Mesendoderm (in vitro differentiated cells): ENCODE data around the gene TEX12.
"Not testable (repeated sequence)": the region's sequence is repeated elsewhere in the genome, so short reads cannot be mapped to it uniquely, and the experiment has no call there.

Experiments used
- DNase-seq: peaks from one replicate; pipeline ENCODE4 v3.0.0; 2013
- H2AK5ac ChIP-seq: 2 replicates; pipeline ENCODE4 v1.6.1; 2013; ENCODE audit warnings: low read length, inconsistent platforms
- H2BK120ac ChIP-seq: 2 replicates; pipeline ENCODE4 v1.6.1; 2013; ENCODE audit warnings: low read depth, mild to moderate bottlenecking, low read length, moderate library complexity, mixed read lengths
- H2BK15ac ChIP-seq: replicated peaks from 2 replicates; pipeline ENCODE4 v1.6.1; 2013; ENCODE audit warnings: low read depth, mild to moderate bottlenecking, moderate library complexity
- H2BK5ac ChIP-seq: 2 replicates; pipeline ENCODE4 v1.6.1; 2013; ENCODE audit warnings: low read length, inconsistent platforms
- H3K18ac ChIP-seq: 2 replicates; pipeline ENCODE4 v1.6.1; 2013; ENCODE audit warnings: mild to moderate bottlenecking, low read length, mixed read lengths
- H3K23ac ChIP-seq: one replicate; pipeline ENCODE4 v1.6.1; 2013; ENCODE audit warnings: low read length
- H3K27ac ChIP-seq: 2 replicates; pipeline ENCODE4 v1.5.1; 2013; ENCODE audit warnings: low read depth, mild to moderate bottlenecking, inconsistent platforms, low read length, moderate library complexity
- H3K27me3 ChIP-seq: 2 replicates; pipeline ENCODE4 v1.6.1; 2013; ENCODE audit warnings: low read length, control low read depth, mild to moderate bottlenecking, inconsistent platforms; ENCODE audit not compliant: insufficient read depth, poor library complexity
- H3K36me3 ChIP-seq: 2 replicates; pipeline ENCODE4 v1.6.1; 2013; ENCODE audit warnings: low read length, inconsistent platforms; ENCODE audit not compliant: control insufficient read depth, insufficient read depth
- H3K4ac ChIP-seq: one replicate; pipeline ENCODE4 v1.6.1; 2013; ENCODE audit warnings: low read depth, mild to moderate bottlenecking, low read length, moderate library complexity
- H3K4me1 ChIP-seq: 2 replicates; pipeline ENCODE4 v1.6.1; 2013; ENCODE audit warnings: low read depth, low read length, inconsistent platforms; ENCODE audit not compliant: control insufficient read depth
- H3K4me2 ChIP-seq: 2 replicates; pipeline ENCODE4 v1.6.1; 2013; ENCODE audit warnings: low read length
- H3K4me3 ChIP-seq: 2 replicates; pipeline ENCODE4 v1.5.1; 2013; ENCODE audit warnings: mild to moderate bottlenecking, low read length
- H3K56ac ChIP-seq: one replicate; pipeline ENCODE4 v1.6.1; 2013; ENCODE audit warnings: low read length
- H3K79me1 ChIP-seq: 2 replicates; pipeline ENCODE4 v1.6.1; 2013; ENCODE audit warnings: low read length, inconsistent platforms
- H3K79me2 ChIP-seq: 2 replicates; pipeline ENCODE4 v1.6.1; 2013; ENCODE audit warnings: mild to moderate bottlenecking, low read length; ENCODE audit not compliant: control insufficient read depth, insufficient read depth
- H3K9ac ChIP-seq: 2 replicates; pipeline ENCODE4 v1.6.1; 2013; ENCODE audit warnings: low read length, inconsistent platforms
- H4K5ac ChIP-seq: one replicate; pipeline ENCODE4 v1.6.1; 2013; ENCODE audit warnings: low read length
- H4K8ac ChIP-seq: one replicate; pipeline ENCODE4 v1.6.1; 2013; ENCODE audit warnings: low read depth, mild to moderate bottlenecking, control low read depth, low read length, moderate library complexity
- WGBS: extraction: QIAGEN DNeasy Blood & Tissue Kit; methylation state at CpG from one replicate; pipeline ENCODE4 v1.1.7; 2013; ENCODE audit warnings: low lambda C conversion rate, missing lambda C conversion rate; ENCODE audit not compliant: insufficient coverage; ENCODE audit errors: extremely low coverage; 5-methylcytosine and 5-hydroxymethylcytosine counted together

The TEX12 gene

GRCh38 chr11:112162200-112162599, 5.0 kb upstream of the TEX12 start:
- H2BK120ac ChIP-seq, H3K56ac ChIP-seq, H3K79me2 ChIP-seq, H3K4me1 ChIP-seq, H2BK15ac ChIP-seq, H3K9ac ChIP-seq, H3K4me2 ChIP-seq, H4K8ac ChIP-seq, H3K18ac ChIP-seq, H3K4ac ChIP-seq, H2BK5ac ChIP-seq, DNase-seq, H3K27ac ChIP-seq, H3K36me3 ChIP-seq, H4K5ac ChIP-seq, H3K79me1 ChIP-seq, H3K4me3 ChIP-seq, H3K27me3 ChIP-seq, H2AK5ac ChIP-seq, H3K23ac ChIP-seq: not testable (repeated sequence)
- no CpG with 5 or more reads among the region's 1 CpG for WGBS

GRCh38 chr11:112162761-112163546, 4.2 kb upstream of the TEX12 start:
- Histone ChIP-seq H2BK5ac (no peak overlapping the region), H4K8ac (no peak overlapping the region), H2BK15ac (no peak overlapping the region), H3K56ac (no peak overlapping the region), H2BK120ac (no peak overlapping the region), H4K5ac (no peak overlapping the region), H3K27me3 (no peaks in the 10 kb centered on the region), H3K4me1 (no peaks in the 10 kb centered on the region), H3K4ac (no peak overlapping the region), H3K79me2 (no peaks in the 10 kb centered on the region), H3K79me1 (no peaks in the 10 kb centered on the region), H3K36me3 (no peaks in the 10 kb centered on the region), H3K4me2 (no peak overlapping the region), H2AK5ac (no peak overlapping the region), H3K4me3 (no peak overlapping the region), H3K18ac (no peak overlapping the region), H3K27ac (no peak overlapping the region), H3K23ac (no peak overlapping the region), H3K9ac (no peak overlapping the region)
- WGBS, result no CpG with 5 or more reads among the region's 6 CpGs
- no peak for DNase-seq

GRCh38 chr11:112163875-112164685, 3.1 kb upstream of the TEX12 start, which contains the start of gene IL18:
IL18 (minus strand) TSS chr11:112164094; CDS start chr11:112155053, 9,041 bp downstream.
- no peak within 1 kb of the TSS for H3K18ac ChIP-seq
- DNase-seq, result peak; percentile 56

GRCh38 chr11:112165049-112165448, 2.1 kb upstream of the TEX12 start:
- no CpG with 5 or more reads among the region's 3 CpGs for WGBS
- Histone ChIP-seq H3K56ac (no peak overlapping the region), H3K9ac (no peak overlapping the region), H3K4me1 (no peaks in the 10 kb centered on the region), H3K27ac (no peak overlapping the region), H3K18ac (no peak overlapping the region), H3K4ac (no peak overlapping the region), H3K36me3 (no peaks in the 10 kb centered on the region), H3K27me3 (no peaks in the 10 kb centered on the region), H3K79me2 (no peaks in the 10 kb centered on the region), H3K23ac (no peak overlapping the region), H2BK120ac (no peak overlapping the region), H3K79me1 (no peaks in the 10 kb centered on the region), H2BK5ac (no peak overlapping the region), H2AK5ac (no peak overlapping the region), H2BK15ac (no peak overlapping the region), H3K4me2 (no peak overlapping the region), H3K4me3 (no peak overlapping the region), H4K8ac (no peak overlapping the region), H4K5ac (no peak overlapping the region)
- DNase-seq, result no peak

More at GRCh38 chr11:112163875-112164685, 3.1 kb upstream of the TEX12 start, which contains the start of gene IL18:
- no peak within 1 kb of the TSS for H2BK5ac ChIP-seq
- no peak within 1 kb of the TSS for H3K4me2 ChIP-seq
- no peak within 1 kb of the TSS for H3K9ac ChIP-seq
- H3K4me3 ChIP-seq, result no peak within 1 kb of the TSS
- H3K79me2 ChIP-seq, result no peaks in the 10 kb centered on the region
- H3K27me3 ChIP-seq, result no peaks in the 10 kb centered on the region
- no peak within 1 kb of the TSS for H3K27ac ChIP-seq
- H3K56ac ChIP-seq, result no peak within 1 kb of the TSS
- no peak within 1 kb of the TSS for H3K23ac ChIP-seq
- no peak within 1 kb of the TSS for H2BK120ac ChIP-seq
- no CpG with 5 or more reads among the region's 12 CpGs for WGBS
- H2AK5ac ChIP-seq, result no peak within 1 kb of the TSS
- no peaks in the 10 kb centered on the region for H3K4me1 ChIP-seq
- H2BK15ac ChIP-seq, result no peak within 1 kb of the TSS
- H3K4ac ChIP-seq, result no peak within 1 kb of the TSS
- H4K8ac ChIP-seq, result no peak within 1 kb of the TSS
- no peaks in the 10 kb centered on the region for H3K36me3 ChIP-seq
- H4K5ac ChIP-seq, result no peak within 1 kb of the TSS
- no peaks in the 10 kb centered on the region for H3K79me1 ChIP-seq

DNA sequence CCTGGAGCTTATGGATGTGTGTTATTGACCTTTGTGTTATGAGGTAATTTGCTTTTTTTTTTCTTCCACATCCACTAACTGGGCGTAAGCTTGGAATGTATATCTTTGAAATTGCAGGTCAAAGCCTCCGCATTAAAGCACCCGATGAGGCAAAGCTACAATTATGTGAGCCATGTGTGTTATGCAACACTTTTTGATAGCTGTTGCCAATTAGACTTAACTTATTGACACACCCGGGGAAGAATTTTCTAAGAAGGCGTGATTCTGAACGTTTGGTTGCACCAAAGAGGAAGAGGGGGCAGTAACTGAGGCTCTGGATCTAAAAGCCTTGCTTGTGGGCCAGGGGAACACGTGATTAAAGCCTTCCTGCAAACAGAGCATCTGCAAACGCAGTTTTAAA, 610 bp upstream of the TEX12 start:
- no CpG with 5 or more reads among the region's 8 CpGs for WGBS
- Histone ChIP-seq H3K4me1 (no peaks in the 10 kb centered on the region), H3K4me2 (no peak overlapping the region), H3K79me2 (no peaks in the 10 kb centered on the region), H4K8ac (no peak overlapping the region), H3K36me3 (no peaks in the 10 kb centered on the region), H2BK15ac (no peak overlapping the region), H3K23ac (no peak overlapping the region), H3K27ac (no peak overlapping the region), H3K4me3 (no peak overlapping the region), H3K27me3 (no peaks in the 10 kb centered on the region), H3K79me1 (no peaks in the 10 kb centered on the region), H2AK5ac (no peak overlapping the region), H3K9ac (no peak overlapping the region), H4K5ac (no peak overlapping the region), H3K18ac (no peak overlapping the region), H3K56ac (no peak overlapping the region), H3K4ac (no peak overlapping the region), H2BK5ac (no peak overlapping the region), H2BK120ac (no peak overlapping the region)
- no peak for DNase-seq
